HG03558 (cell line): Measurements from ENCODE around the gene GJA5.

Experiments used
- ATAC-seq: cut with Tn5 transposase; IDR thresholded peaks from one replicate; pipeline ENCODE4 v1.9.1; 2021; ENCODE audit warnings: moderate number of reproducible peaks; ENCODE audit not compliant: unreplicated experiment; ENCODE audit errors: extremely low read depth

GJA5 gene

DNA sequence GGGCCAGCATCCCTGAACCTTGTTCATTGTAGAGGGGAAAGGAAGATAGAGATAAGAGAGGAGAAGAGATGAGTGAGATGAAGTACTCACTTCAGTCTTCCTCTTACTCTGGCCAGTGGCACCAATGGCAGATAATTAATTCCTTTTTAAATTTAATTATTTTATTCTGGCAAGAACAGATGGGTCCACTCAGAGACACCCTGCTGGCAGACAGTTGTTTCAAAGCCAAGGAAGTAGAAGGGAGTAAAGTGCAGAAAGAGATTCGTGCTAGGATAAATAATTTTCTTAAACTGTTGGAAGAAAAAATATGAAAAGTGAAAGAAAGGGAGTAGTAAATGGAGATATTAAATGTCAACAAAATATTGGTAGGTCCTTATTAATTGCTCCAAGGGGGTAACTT, 7.7 kb upstream of the GJA5 start:
- ATAC-seq: no peak

DNA sequence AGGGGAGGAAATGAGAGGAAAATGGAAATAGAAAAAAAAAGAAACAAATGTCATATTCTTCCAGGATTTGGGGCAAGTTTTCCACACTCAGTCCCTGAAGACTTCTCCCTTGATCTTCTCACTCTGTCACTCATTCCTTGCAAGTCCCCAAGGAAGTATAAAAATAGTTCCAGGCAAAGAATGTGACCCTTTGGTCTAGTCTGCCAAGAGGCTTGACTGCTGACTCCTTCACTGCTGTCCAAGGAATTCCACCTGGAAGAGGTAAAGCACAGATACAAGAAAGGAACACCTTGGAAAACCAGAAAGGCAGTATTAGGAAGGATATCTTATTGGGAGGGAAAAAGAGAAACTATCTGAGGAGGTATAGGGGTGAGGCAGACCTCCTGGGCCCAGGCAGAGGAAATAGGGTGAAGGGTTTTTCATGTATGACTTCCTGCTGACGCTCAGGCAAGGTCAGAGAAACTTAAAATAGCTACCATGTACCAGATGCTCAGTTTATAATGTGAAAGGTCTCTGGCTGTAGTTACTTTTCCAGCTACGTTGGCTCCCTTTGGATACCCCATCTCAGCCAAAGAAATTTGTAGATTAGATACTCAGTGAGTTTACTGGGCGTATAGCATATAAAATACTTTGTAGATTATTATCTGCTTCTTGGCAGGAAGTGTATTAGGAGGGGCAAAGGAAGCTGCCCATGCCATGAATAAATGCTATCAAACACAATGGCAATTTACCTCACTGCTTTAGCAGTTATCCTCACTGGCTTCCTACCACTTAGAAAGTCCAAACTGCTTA, 2.0 kb upstream of the GJA5 start:
- no peak for ATAC-seq

GRCh38 chr1:147758379-147759100, 1.9 kb downstream of the GJA5 start:
- ATAC-seq: no peak

GRCh38 chr1:147757015-147757990, 3.1 kb downstream of the GJA5 start:
- ATAC-seq: no peak

DNA sequence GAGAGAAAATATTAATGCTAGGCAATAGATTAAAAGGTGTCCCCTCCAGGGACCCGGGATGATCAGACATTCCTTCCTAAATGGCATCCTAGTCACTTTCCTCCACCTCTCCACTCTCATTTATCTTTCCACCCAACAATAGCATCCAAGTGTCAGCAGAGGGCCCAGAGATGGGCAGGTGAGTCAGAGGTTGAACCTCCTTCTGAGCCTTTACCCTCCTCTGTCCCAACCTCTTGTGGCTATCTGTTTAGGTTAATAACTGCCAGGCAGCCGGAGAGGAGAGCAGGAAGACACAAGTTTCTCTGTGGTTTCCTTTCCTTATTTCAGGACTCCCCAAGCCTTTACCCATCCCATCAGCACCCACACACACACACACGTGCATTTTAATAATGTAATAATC, 4.1 kb downstream of the GJA5 start:
- no peak for ATAC-seq

GRCh38 chr1:147754661-147755060, 5.7 kb downstream of the GJA5 start:
- ATAC-seq: no peak

- ATAC-seq: no peak
Measured at GRCh38 chr1:147753081-147753480, 7.3 kb downstream of the GJA5 start.

DNA sequence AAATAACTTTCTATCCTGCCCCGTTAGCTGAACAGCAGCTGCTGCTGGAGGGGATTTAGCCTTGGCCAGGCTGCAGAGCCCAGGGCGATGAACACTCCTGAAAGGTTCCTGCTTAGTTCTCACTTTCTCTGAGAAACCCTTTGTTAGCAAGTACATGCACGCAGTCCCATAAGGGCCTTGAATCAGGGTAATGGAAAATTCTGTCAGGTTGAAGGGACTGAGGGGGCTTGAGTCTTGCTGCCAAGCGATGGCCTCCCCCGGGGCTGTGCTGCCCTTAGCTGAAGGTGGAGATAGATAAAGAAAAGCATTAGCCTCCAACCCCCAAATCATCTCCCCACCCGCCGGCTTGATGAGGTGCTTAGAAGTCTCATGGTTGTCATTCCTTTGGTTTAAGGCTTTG, 7.9 kb downstream of the GJA5 start:
- ATAC-seq: no peak

GRCh38 chr1:147751346-147751745, 9.1 kb downstream of the GJA5 start:
- no peak for ATAC-seq

DNA sequence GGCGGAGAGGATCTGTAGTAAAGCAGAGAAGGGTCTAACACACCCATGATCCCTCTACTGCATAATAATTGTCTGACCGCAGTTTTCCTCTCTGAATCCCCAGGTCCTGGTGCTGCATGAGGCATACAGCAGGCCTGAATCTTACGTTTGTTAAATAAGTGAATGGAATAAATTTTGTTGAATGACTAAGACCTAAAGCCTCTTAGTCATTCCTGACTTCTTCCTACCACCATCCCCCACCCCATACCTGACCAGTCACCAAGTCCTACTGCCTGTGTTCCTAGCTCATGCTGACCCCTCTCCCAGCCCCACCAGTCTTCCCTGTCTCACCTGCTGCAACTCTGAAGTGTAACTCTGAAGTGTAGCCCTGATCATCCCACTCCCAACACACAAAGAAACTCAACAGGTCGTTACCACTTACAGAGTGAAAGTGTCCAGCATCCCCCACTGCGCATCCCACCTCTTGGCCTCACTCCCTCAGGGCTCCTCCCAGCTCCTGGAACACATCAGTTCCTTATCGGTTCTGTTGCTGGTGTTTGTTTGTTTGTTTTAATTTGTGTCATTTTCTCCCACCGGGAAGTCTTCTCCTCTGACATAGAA, 9.7 kb downstream of the GJA5 start:
- no peak for ATAC-seq

GRCh38 chr1:147749792-147750191, 10.6 kb downstream of the GJA5 start:
- no peak for ATAC-seq

DNA sequence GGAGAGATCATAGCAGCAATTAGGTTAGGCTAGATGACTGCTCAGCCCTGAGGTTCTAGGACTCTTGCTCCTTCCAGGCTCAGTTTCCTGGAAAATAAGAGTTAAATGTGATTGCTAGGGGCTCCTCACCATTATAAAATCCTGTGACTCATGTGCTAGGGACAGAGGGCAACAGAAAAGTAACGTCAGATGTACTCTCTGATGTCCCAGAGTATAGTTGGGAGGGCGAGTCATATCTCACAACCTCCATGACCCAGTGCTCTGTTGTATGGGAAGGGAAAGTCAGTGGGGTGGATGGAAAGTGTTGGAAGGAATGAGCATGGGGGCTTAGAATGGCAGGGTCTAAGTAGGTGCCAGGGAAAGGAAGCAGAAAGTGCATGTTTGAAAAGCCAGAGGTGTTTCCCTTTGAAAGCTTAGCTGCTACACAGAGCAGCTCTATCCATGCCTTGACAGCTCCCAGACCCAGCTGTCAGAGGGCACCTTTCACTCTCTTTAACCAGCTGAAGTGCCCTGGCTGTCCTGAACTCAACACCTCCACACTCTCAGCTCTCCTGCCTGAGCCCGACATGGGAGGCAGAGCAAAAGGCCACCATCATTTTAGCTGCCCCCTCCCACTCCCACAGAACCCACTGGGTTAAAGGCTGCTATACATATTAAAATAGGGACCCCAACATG, 11.6 kb downstream of the GJA5 start:
- no peak for ATAC-seq

DNA sequence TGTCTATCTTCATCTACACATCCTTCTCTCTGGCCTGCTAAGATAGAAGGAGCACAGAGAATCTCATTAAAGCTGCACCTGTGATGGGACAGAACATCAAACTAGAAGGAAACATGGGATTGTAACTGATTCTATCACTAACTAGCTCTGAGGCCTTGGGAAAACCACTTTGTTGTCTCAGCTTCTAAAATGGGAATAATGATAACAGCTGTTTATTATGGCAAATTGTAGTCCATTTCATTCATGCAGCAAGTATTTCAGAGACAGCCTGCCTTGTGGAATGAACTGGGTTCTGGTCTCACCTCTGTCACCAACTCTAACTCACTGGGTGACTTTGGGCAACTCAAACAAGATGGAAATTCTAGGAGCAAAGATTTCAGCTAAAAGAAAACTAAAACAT, 12.4 kb downstream of the GJA5 start:
- ATAC-seq: no peak

DNA sequence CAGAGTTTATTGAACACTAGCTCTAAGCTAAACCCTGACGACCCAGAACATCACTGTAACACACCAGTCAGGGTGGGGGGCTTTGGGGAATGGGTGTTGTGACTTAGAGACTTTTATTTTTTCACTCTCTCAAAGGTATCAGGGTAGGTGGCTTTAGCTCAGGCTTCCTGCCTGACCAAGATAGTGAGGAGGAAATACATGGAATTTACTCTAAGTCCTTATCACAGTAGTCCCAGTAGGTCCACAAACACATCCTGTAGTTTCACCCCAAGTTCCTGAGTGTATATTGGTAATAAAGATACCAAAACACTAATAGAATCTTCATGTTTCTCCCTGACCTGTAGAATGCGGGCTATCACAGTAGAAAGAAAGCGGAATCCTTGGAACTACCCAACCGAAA, 15.1 kb downstream of the GJA5 start:
- ATAC-seq: no peak

GRCh38 chr1:147741065-147741464, 19.3 kb downstream of the GJA5 start:
- ATAC-seq: no peak

DNA sequence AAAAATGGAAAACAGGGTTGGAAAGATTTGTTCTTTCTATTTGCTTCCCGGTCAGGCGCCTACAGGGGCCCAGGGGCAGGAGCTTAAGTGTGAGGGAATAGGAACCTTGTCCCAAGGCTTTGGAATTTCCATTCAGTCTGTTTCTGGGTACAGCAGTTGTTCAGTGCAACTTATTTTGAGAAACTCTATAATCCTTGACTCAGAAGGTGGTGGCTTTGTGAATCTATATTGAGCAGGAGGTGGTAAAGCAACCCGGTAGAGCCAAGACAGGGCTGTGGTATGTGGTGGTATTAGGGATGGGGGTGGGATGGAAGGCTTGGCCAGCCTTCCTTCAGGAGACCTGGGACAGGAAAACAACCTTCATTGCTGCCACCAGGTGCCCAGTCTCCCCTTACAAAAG, 20.0 kb downstream of the GJA5 start:
- ATAC-seq: no peak

DNA sequence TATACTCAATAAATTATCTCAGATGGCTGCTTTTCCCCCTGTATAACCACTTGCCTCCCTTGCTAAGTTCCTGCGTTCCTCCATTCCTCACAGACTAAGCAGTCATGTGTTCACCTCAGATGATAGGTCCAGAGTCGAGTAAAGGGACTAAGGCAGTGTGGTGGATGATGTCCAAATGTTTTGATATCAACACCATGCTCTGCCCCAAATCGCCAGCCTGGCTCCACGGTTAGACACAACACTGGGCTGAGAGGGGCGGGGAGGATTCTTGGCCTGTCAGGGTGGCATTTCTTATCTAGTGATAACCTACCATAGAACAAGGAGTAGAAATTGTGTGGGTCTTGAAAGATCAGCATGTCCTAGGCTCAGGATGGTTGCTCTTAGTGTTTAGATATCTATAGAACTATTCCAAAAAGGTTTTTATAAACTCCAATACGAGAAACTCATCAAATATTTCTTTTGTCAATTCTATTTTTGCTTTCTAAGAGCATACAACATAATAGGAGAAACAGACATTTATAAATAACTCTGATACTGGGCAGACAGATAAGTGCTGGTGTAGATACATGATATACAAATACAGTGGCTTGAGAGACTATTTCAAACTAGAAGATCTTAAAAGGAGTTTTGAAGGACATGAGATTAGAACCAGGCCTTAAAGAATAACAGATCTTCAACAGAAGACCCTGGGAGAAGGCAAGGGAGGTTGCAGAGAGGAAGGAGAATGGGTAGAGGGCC, 21.5 kb downstream of the GJA5 start:
- no peak for ATAC-seq

- ATAC-seq: no peak
Measured at GRCh38 chr1:147738129-147738528, 22.3 kb downstream of the GJA5 start.

GRCh38 chr1:147736883-147737282, 23.5 kb downstream of the GJA5 start:
- no peak for ATAC-seq
